Stromal cell of bone marrow (primary cell): ENCODE data around the gene ARHGAP24.

Experiments used
- DNase-seq: peaks from one replicate; pipeline ENCODE4 v3.0.0-alpha.2; 2012; ENCODE audit warnings: low read depth

Gene ARHGAP24

DNA sequence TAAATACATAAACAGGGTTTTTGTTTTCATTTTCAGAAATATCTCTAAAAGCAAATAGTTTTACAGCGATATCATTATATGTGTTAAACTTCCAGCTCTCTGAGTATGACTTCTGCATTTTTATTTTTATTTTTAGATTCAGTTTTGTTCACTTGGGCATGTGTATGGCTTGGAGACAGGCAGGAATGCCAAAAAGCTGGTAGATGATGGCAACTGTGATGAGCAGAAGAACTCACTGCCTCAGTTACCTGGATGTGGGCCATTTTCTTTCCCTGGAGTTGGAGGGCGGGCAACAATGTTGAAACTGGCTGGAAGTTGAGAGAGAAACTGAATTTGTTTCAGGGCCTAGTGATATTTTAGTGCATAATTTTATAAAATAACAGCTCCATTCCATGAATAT lies 266.4 kb downstream of the ARHGAP24 start:
- no peak for DNase-seq

DNA sequence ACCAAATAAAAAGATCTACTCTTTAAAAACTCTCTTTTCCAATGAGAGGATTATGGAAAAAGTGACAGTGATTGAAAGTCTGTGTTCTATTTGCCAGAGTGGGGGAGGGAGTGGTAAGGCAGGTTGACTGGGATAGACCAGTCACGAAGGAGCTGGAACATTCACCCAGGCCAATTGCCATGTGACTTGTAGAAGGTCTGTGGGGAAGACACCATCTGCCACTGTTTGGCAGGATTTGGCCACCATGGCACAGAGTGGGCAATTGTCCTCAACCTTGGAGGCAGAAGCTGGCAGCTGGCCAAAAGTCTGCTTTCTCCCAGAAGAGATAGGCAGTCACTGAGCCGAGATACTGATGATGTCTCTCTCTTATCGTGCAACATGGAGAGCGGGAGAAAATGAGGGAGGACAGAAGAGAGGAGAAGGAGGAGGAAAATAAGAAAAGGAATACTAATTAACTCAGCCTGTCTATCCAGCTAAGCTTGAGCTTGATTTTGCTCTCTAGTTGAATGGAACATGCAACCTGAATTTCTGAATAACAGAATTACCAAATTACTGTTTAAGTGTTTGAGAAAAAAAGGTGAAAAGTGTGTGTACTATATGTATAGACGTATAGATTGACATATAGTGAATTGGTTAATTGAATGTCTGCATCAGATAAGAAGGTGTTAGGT lies 267.1 kb downstream of the ARHGAP24 start:
- no peak for DNase-seq

DNA sequence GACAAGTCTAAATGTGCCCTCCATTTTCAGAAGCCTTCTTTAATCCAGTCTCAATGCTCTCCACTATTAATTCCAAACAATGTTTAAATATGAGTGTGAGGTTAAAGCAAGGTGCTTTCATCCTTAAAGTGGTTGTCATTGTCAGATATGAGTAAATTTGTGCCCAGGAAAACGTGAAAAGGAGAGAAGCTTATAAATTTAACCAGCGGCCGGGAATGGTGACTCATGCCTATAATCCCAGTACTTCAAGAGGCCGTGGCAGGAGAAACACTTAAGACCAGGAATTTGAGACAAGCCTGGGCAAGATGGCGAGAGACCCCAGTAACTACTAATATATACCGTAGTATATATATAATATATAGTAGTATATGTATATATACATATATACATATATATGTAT lies 270.0 kb downstream of the ARHGAP24 start:
- no peak for DNase-seq

DNA sequence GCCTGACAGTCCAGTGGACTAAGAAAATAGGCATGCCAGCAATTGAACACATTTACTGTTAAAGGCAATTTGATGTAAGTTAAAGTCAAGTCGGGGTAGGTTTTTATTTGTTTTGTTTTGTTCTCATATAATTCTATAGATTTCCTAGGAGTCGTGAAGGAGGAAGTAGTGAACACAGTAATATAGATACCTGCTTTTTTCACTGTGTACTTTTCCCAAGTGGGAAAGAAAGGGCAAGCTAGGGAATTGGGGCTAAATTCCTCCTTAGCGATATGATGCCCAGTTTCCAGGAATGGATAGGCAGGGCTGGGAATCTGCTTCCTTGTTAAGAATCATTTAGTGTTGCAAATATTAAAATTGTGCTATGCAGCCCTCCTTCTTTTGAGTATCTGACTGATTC lies 271.0 kb downstream of the ARHGAP24 start:
- DNase-seq = no peak

DNA sequence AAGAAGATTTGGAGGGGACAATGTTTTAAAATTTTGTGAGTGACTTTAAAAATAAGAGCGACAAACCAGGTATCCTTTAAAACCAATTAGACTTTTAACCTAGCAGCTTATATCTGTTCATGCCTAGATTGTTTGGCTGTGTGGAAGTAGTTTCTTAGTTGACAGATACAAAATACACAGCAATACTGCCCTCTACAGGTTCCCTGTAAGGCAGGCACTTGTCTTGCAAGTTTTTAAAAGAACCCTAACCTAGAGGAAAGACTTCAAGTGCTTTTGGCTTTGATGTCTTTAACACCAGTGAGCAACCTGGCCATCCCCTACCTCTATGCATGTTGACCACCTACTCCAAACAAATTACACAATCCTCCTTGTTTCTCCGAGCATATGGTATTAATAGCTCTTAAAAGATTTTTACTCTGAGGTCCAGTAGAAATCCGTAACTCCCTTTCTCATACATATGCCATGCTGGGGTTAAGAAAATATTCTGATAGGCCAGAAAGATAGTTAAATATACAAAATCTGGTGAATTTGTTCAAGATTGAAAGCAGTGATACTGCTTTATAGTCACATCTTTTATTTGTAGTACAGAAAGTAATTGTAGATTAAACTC lies 273.0 kb downstream of the ARHGAP24 start:
- DNase-seq = peak; percentile 67

DNA sequence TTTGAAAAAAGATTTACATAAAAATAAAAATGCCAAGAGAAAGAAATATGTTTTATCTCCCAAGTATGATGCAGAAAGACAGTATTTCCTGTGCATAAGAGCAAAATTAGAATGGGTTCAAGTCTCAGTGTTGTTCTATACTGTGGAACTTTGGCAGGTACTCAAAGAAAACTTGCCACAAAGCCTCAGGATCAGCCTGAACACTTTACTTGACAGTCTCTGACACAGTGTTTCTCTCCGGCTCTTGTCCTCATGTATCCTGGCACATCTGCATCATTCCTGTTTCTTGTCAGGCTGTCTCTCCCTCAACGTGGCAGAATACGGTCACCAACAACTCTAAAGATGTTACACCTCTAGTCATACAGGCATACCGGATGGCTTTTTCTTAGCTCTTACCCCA lies 273.7 kb downstream of the ARHGAP24 start:
- no peak for DNase-seq

DNA sequence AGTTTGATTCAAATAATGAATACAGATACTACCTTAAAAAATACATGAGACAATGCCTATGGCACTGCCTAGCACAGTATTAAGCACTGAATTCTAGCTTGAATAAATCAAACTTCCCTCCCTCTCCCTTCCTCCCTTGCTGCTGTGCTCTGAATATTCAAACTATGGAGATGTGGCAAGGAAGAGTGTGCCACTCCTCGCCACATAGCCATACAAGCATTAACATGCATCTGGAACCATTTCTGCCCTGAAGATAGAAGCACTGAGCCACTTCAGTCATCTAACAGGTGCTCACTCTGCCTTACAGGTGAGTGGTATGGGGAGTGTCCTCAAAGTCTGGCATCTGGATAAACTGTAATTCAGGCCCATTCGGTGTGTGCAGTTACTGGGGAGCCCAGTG lies 276.9 kb downstream of the ARHGAP24 start:
- no peak for DNase-seq

DNA sequence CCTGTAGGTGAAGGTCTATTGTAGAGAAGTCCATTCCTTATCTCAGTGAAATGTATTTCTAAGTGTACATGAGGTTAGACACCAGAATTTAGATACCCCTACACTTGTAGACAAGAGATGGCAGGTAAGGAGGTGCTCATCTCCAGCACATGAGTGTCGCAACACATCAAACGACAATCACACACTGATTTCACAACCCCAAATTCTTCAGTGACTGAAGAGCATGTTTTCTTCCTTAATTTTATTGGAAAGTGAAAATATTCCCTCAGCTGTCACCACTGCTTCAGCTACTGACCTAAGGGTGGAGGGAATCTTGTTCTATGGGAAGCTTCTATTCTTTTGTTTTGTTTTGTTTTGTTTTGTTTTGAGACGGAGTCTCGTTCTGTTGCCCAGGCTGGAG lies 280.3 kb downstream of the ARHGAP24 start:
- no peak for DNase-seq

DNA sequence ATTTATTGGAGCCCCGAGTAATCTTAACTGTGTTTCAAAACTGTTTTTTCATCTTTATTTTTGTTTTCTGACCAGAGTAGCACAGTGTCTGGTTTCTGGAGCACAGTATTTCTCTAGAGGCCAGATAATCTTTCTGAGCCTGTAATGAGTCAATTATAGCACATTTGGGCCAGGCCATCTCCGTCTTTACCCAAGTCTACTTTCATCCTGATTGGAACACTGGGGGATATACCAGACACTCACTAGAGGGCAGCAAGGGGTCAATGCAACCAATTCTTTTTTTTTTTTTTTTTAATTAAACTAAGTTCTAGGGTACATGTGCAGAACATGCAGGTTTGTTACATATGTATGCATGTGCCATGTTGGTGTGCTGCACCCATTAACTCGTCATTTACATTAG lies 282.0 kb downstream of the ARHGAP24 start:
- peak; percentile 58 for DNase-seq

DNA sequence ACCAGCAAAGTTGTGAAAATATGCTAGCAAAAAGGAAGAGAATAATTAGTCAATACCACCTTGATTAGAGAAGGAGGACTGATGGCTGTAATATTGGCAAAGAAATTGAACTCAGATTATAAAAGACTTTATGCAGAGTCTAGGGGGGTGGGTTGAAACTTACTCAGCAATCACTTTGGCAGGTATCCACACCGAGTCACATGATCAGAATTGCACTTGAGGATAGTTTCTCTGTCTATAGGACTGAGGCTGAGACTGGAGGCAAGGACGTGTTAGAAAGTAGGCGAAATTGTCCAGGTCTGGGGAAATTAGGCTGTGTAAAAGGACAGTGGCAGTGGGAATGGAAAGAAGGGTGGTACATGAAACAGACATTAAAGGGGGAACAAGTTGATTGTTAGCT lies 284.4 kb downstream of the ARHGAP24 start:
- no peak for DNase-seq

DNA sequence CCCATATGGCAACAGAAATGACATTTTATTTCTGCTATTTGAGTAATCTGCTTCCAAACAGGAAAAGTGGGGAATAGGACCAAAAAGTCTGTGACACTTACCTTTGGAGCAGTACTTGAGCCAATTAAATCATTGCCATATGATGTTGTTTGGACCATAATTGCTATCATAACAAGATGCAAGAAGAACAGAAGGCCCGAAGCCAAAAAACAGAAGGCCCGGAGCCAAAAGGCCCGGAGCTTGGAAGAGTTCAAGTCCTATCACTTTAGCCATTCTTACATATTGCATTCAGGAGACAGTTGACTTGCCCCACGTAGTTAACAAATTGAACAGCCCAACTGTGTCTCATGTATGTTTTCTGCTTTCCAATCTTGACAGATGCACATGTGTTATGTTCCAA lies 285.6 kb downstream of the ARHGAP24 start:
- DNase-seq = no peak

DNA sequence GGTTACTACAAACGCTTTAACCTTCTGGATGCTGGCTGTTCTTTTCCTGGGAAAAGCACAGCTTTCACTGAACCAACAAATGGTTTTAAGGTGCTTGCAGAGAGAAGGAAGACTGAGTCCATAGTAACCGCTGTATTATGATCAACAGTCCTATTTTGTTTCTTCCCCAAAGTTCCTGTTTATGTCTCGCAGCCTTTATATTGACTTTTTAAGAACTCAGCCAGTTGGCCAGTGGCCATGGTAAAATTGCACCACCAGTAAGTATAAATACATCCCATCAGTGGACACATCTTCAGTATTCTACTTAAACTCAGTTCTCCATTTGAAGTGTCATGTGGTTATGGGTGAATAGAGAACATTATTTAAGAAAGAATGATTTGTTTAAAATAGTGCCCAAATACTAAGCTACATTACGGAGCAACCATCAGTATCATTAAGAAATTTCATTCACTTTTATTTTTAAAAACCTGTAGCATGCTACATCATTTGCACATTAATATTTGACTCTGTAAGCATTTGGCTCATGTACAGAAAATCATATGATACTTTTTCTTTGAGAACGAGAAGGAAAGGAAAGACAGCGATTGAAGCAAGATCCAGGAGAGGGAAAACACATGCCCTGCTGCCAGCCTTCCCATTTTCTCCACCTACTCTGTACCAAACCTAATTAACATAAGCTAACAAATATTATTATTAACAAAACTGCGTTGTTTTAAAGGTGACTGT lies 287.0 kb downstream of the ARHGAP24 start:
- no peak for DNase-seq

DNA sequence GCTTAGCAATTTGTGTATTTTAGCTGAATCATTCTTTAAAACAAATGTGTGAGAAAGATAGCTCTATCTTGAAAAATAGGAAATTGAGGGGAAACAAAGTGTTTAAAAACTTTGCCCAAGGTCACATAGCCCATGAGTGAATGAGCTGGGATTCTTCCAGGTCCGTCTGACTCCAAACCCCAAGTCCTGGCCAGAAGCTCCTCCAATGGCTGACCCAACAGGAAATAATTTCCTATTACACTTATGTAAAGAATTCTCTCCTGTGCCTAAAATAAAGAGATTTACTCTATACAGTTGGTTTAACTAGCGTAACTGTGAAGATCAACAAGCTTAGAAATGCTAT lies 287.6 kb downstream of the ARHGAP24 start:
- DNase-seq = peak; percentile 89

DNA sequence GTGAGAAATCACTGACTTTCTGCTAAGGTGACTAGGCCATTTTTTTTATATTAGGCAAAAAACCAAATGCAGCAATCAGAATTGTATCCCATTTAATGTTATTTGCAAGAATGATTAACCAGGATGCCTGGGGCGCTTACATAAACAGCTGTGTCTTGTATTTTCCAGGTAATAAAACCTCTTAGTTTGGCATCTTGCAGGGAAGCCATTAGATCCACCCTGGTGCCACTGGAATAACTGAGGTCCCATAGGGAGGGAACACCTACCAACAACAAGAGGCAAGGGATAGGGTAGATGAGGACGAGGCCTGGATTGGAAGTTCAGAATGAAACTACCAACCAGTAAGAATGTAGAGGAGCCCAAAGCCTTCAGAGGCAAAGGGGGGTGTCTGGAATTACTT lies 288.3 kb downstream of the ARHGAP24 start:
- DNase-seq = no peak

DNA sequence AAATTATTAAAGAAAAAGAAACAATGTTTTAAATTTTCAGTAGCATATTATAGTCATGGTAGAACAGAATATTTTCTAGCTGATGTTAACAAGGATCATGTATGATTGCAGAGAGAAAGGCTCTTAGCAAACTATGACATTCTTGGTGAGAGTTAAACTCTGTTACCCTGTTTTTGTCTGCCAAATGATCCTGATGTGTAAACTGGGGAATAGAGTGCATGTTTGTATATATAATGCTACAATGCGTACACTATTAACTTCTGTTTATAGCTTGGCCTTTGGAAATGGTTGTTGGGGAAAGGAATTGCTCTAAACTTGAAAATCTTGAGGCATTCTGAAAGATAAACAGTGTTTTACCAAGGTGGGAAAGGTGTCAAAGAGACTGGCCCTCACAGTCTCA lies 292.7 kb downstream of the ARHGAP24 start:
- DNase-seq = no peak

DNA sequence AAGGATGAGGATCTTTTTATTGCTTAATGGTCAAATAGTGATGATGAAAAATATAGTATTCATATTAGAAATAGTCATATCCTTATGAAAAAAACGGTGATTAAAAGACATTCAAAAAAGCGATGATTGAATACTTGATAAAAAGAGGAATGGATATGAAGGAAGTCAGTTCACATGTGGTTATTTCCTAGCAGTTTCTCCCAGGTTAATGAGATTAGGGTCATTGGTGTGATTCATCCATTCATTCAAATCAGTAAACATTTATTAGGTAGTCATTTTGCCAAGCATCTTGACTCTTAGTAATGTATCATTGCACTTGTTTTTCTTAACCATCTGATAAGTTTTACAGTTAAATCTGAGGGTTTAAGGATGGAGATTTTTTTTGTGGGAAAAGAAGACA lies 294.1 kb downstream of the ARHGAP24 start:
- DNase-seq = no peak

DNA sequence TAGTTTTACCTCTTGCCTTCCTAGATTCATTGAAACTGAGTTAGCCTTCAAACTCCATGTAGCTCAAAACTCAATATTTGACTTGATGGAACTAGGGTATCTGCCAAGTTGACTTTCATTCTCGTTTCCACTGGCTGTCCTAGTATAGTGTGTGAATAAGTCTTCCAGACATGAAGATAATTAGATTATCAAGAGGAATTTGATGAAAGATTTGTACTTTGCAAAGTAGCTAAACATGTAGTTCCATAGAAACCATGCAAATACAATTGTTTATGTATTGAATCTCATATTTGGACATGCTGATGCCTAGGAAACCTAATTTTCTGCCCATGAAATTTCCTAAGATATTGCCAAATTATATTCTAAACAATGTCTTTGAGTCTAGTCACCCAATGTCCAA lies 297.5 kb downstream of the ARHGAP24 start:
- no peak for DNase-seq

DNA sequence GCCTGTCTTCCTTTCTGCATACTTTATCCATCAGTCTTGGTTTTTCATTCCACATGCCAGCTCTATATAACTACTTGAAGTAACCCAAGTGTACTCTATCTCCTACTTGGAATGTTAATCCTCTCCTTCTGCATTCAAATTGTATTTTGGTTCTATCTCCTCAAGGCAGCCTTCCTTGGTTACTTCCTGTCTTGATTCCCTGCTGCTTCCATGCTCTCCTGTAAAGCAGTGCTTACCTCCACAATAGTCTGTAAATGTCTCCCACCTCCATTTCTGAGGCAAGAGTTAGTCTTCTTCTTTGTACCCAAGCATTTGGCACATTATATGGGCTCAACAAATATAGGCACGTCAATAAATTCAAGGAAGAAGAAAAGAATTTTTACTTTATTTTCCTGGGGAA lies 298.4 kb downstream of the ARHGAP24 start:
- DNase-seq = no peak

DNA sequence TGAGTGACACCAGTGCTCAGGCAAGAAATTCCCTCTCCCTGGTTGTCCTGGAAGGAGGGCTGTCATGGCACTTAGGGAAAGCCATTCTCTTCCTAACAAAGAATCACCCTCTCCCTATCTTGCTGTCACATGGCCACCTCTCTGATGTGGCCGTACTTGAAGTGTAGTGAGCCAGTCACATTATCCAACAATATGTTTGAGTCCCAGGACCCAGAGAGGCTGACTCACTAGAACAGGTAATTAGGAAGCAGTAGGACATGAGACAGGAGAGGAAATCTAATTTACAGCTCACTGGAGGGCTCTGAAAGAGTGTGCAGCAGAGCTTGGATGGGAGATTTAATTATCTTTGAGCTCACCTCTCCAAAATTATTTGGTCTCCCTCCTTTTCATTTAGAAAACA lies 299.1 kb downstream of the ARHGAP24 start:
- DNase-seq = no peak

DNA sequence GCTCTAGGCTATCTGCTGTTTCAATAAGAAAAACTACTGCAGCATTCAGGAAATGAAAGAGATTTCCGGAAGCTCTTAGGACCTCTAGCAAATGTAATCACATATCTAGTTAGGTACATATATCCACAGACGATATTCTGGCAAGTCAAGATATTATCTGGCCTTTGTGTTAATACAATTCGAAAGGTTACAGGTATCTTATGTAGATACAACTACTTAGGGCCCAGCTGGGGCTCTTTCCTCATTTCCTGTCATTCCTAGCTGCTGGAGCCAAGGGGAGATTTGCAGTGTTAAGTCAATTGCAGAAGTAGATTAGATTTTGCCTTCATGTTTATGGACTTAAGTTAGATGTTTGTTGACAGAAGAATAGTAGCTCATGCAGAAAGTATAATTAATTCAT lies 299.5 kb downstream of the ARHGAP24 start:
- DNase-seq = no peak

DNA sequence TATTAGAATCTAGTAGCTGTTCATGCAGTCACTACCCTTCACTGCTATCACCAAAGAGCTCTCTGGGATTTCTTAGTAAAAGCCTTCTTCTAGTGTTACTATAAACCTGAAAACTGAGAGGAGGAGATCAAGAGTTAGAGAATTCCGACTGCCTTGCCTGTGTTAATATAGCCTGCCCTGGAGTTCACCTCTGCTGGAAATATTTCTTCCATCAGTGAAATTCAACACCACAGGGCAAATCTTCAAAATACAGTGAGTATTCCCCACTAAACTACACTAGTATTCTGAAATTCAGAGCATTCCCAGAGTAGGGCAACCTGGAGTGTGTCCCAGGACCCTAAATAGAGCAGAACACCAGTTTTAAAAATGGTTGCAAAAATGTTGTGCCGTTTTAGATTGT lies 301.1 kb downstream of the ARHGAP24 start:
- no peak for DNase-seq

DNA sequence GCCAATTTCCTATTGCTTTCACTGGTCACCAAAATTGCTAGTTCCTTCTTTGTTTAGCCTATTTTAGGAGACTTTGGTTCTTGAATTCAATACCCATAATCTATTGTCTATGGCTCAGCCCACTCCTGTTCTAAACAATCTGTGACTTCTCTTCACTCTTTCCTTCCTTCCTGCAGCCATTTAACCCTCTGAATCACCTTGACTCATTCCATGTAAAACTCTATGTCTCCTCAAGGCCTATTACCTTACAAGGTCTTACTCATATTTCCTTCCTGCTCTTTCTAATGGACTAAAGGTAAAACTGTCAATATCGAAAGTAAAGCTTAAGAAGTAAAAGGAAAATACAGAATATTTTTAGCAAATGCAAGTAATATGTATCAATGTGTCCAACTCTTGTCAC lies 301.6 kb downstream of the ARHGAP24 start:
- no peak for DNase-seq

DNA sequence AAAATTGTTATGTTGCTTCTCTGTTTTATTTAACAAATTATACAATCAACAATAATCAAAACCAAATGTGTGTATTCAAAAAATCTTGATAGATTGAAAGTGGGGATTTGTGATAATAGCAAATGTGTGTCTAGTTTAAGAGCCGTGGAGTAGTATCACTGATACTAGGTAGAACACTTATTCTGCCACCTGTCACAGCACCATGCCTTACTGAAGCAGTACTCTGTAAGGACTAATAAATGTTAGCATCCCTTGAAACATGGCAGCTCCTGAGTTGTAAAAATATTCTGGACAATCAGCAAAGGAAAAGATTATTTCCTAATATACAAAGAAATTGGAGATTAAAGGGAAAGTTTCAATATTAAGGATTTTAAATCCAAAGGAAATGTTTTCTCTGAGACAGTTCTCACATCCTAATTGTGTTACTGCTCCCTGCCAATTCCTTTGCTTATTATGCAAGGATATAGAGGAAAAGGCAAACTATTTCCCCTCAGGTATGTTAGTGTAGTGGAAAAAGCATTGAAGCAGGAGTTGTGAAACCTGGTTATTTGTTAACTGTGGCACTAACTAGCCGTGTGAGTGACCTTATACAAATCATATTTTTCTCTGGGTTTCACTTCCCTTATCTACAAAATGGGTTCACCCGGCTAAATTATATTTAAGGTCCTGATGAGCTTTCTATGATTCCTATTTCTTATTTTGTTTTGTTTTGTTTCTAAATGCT lies 303.1 kb downstream of the ARHGAP24 start:
- no peak for DNase-seq
